ENCODE results near the gene CAPN10.

Gene CAPN10

GRCh38 chr2:240619506-240620148 is 33.1 kb downstream of the CAPN10 start:
- H3K27me3 Mint-ChIP-seq (ENCODE audit: low read depth, poor library complexity), result peaks cover 4% of the 10 kb centered on the region
- no peak overlapping the region for H3K4me3 Mint-ChIP-seq
- H3K27ac Mint-ChIP-seq, result no peak overlapping the region

GRCh38 chr2:240620149-240620731 is 33.7 kb downstream of the CAPN10 start:
- Mint-ChIP-seq H3K9me3 (peaks cover 38% of the 10 kb centered on the region), H3K27ac (no peak overlapping the region), H3K27me3 (ENCODE audit: low read depth, poor library complexity) (peaks cover 7% of the 10 kb centered on the region), H3K4me1 (peaks cover 16% of the 10 kb centered on the region), H3K4me3 (no peak overlapping the region), H3K36me3 (ENCODE audit: low read depth) (peaks cover 24% of the 10 kb centered on the region)
- no peak for DNase-seq
- no peak for TF ChIP-seq CTCF (IDR thresholded peaks at IDR 0.05)

More at GRCh38 chr2:240619506-240620148, 33.1 kb downstream of the CAPN10 start:
- peaks cover 38% of the 10 kb centered on the region for H3K9me3 Mint-ChIP-seq
- peaks cover 24% of the 10 kb centered on the region for H3K36me3 Mint-ChIP-seq (ENCODE audit: low read depth)
- DNase-seq, result no peak
- TF ChIP-seq CTCF (IDR thresholded peaks at IDR 0.05), result no peak
- peaks cover 11% of the 10 kb centered on the region for H3K4me1 Mint-ChIP-seq

GRCh38 chr2:240620859-240621258 is 34.3 kb downstream of the CAPN10 start:
- DNase-seq, result no peak
- Mint-ChIP-seq H3K36me3 (ENCODE audit: low read depth) (peaks cover 24% of the 10 kb centered on the region), H3K27me3 (ENCODE audit: low read depth, poor library complexity) (peaks cover 10% of the 10 kb centered on the region), H3K4me3 (no peak overlapping the region), H3K27ac (no peak overlapping the region), H3K9me3 (peaks cover 35% of the 10 kb centered on the region), H3K4me1 (peaks cover 20% of the 10 kb centered on the region)
- no peak for TF ChIP-seq CTCF (IDR thresholded peaks at IDR 0.05)

GRCh38 chr2:240622060-240622411 is 35.5 kb downstream of the CAPN10 start:
- DNase-seq, result no peak
- Mint-ChIP-seq H3K36me3 (ENCODE audit: low read depth) (peaks cover 19% of the 10 kb centered on the region), H3K4me3 (no peak overlapping the region), H3K4me1 (peaks cover 28% of the 10 kb centered on the region), H3K9me3 (peaks cover 24% of the 10 kb centered on the region), H3K27me3 (ENCODE audit: low read depth, poor library complexity) (peaks cover 10% of the 10 kb centered on the region), H3K27ac (peak overlapping the region; percentile 45)
- no peak for TF ChIP-seq CTCF (IDR thresholded peaks at IDR 0.05)

GRCh38 chr2:240622531-240623235 is 36.1 kb downstream of the CAPN10 start:
- Mint-ChIP-seq H3K27me3 (ENCODE audit: low read depth, poor library complexity) (peaks cover 10% of the 10 kb centered on the region), H3K4me1 (peaks cover 30% of the 10 kb centered on the region), H3K4me3 (no peak overlapping the region), H3K9me3 (peaks cover 20% of the 10 kb centered on the region), H3K36me3 (ENCODE audit: low read depth) (peaks cover 16% of the 10 kb centered on the region), H3K27ac (peak overlapping the region; percentile 45)
- no peak for TF ChIP-seq CTCF (IDR thresholded peaks at IDR 0.05)
- no peak for DNase-seq
